Ascending aorta (tissue), 2 donors: ENCODE data around the gene NEAT1. TPM values are rescaled to one million over a fixed set of nuclear protein-coding genes. Genes with fewer than 3 reads are reported as not detected.
A peak's percentile ranks its signal among the peaks of the same experiment; 100 is the strongest.
"Not testable (repeated sequence)": the region's sequence is repeated elsewhere in the genome, so short reads cannot be mapped to it uniquely, and the experiment has no call there.

Experiments used
- DNase-seq, 2 donors: peaks; one replicate each; pipeline ENCODE4 v3.0.0-alpha.2; 2019; ENCODE audit warnings: low spot score in 2 of 2
- H3K27ac ChIP-seq, 2 donors: fragments of 200-600 bp; sonication (generic); one replicate each; pipeline ENCODE4 v1.5.1; 2016 to 2017; ENCODE audit warnings: mild to moderate bottlenecking in 1 of 2
- H3K27me3 ChIP-seq: fragments of 200-600 bp; sonication (generic); one replicate; pipeline ENCODE4 v1.5.1; 2017
- H3K36me3 ChIP-seq, 2 donors: fragments of 200-600 bp; sonication (generic); one replicate each; pipeline ENCODE4 v1.5.1; 2016
- H3K4me1 ChIP-seq, 2 donors: fragments of 200-600 bp; sonication (generic); one replicate each; pipeline ENCODE4 v1.5.1; 2016 to 2017; ENCODE audit warnings: mild to moderate bottlenecking in 1 of 2
- H3K4me3 ChIP-seq, 2 donors: fragments of 200-600 bp; sonication (generic); one replicate each; pipeline ENCODE4 v1.5.1; 2016 to 2017; ENCODE audit warnings: mild to moderate bottlenecking in 1 of 2
- H3K9me3 ChIP-seq, 2 donors: fragments of 200-600 bp; sonication (generic); one replicate each; pipeline ENCODE4 v1.5.1; 2016
- intact Hi-C: fragments of 100-400 bp; cut with DNase I; formaldehyde crosslinking; loops from one replicate; pipeline ENCODE4 v1.15.1; 2023
- total RNA-seq: library from RNA; depleted of rRNA; stranded (reverse); fragments of >200 nt; gene quantifications from one replicate; pipeline ENCODE4 v1.1.0, GENCODE V29; 2016
- TF ChIP-seq, protein P1 (sequence below), 3 experiments: fragments of 200-600 bp in 2 of 3; fragments of 450-650 bp in 1 of 3; sonication (generic) in 2 of 3; IDR thresholded peaks; one replicate each; pipeline ENCODE4 v1.5.1; 2016 to 2019; ENCODE audit warnings: antibody characterized with exemption in 3 of 3, mild to moderate bottlenecking in 1 of 3, moderate library complexity in 1 of 3

NEAT1 gene
- total RNA-seq, 1 donor from 2014 or later = 180 TPM

DNA sequence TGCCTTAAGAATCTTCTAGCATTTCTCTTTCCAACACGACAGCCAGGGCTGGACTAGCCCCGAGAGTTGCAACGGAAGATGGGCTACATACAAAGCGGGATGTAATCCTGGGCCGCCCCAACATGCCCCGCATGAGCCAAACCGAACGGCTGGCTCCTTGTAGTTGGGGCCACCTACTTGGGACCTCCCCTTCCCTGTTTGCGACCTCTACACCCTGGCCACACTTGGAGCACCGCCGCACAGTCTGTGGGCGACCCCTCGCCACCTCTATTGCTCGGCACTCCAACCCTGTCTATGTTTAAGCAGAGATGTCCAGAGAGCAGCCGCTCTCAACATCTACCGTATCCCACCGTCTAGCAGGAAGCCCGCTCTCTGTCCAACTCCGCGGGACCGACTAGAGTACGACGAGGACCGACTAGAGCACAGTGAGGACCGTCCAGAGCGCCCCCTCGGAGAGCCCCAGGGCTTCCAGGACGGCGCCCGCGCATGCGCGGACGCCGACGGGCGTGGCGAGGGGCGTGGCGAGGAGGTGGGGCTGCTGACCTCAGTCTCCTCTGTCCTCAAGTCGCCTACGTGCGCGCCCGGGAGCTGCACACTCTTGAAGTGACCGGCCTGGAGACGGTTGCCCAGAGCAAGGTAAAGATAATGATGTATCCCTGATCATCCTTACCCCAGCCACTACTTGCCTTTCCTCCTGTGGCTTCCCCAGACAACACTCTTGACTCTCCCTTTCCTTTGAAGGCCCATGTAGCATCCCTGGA is 32.3 kb downstream of the NEAT1 start:
- peak in 1 of 2 donors; percentile 95 for DNase-seq
- TF ChIP-seq, protein P1, sequence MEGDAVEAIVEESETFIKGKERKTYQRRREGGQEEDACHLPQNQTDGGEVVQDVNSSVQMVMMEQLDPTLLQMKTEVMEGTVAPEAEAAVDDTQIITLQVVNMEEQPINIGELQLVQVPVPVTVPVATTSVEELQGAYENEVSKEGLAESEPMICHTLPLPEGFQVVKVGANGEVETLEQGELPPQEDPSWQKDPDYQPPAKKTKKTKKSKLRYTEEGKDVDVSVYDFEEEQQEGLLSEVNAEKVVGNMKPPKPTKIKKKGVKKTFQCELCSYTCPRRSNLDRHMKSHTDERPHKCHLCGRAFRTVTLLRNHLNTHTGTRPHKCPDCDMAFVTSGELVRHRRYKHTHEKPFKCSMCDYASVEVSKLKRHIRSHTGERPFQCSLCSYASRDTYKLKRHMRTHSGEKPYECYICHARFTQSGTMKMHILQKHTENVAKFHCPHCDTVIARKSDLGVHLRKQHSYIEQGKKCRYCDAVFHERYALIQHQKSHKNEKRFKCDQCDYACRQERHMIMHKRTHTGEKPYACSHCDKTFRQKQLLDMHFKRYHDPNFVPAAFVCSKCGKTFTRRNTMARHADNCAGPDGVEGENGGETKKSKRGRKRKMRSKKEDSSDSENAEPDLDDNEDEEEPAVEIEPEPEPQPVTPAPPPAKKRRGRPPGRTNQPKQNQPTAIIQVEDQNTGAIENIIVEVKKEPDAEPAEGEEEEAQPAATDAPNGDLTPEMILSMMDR (IDR thresholded peaks at IDR 0.05) = no peak
- Histone ChIP-seq H3K27me3 (no peaks in the 10 kb centered on the region), H3K9me3 (no peaks in the 10 kb centered on the region), H3K27ac (peak overlapping the region; percentile 87 to 94), H3K4me1 (peaks cover 9 to 19% of the 10 kb centered on the region in 2 donors), H3K36me3 (no peaks in the 10 kb centered on the region), H3K4me3 (peak overlapping the region; percentile 60 to 67)
- intact Hi-C loops = loop anchor here (1.0 kb wide), 1 partner anchor 16 kb away; no protein-coding TSS in a partner anchor

DNA sequence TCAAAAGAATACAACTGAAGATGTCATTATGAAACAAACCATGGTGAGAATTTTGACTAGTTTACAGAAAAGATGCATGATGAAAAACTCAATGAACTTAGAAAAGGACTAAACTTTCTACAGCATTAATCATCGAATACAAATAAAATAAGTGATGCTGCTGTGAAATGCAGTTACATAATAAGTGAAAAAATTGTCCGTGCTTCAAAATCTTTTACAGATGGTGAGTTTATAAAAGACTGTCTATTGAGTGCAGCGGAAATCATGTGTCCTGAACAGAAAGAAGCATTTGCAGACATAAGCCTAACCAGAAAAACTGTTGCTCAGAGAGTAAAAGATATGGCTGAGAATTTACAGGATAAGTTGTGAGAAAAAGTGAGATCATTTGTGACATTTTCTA is 33.8 kb downstream of the NEAT1 start:
- DNase-seq = no peak
- Histone ChIP-seq H3K4me3 (no peak overlapping the region), H3K27ac (no peak overlapping the region), H3K9me3 (no peaks in the 10 kb centered on the region), H3K4me1 (peaks cover 9 to 19% of the 10 kb centered on the region in 2 donors), H3K27me3 (no peaks in the 10 kb centered on the region), H3K36me3 (no peaks in the 10 kb centered on the region)
- TF ChIP-seq, protein P1 (IDR thresholded peaks at IDR 0.05) = no peak
- intact Hi-C loops = no loop called here

DNA sequence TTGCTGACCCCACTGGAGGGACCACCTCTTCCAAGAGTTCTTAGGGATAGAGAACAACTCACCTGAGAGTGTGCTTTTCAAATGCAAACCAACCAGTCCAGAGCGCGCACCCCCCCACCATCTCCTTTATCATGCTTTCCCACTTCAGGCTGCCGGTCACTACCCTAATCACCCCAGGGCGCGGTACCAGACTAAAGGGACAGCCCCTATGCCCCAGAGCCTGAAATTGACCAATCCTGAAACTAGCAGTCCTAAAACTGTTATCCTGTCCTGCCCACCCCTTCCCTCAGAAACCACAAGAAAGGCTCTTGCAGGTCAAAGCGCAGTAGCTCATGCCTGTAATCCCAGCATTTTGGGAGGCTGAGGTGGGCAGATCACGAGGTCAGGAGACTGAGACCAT is 37.0 kb downstream of the NEAT1 start:
- intact Hi-C loops = no loop called here
- no peaks in the 10 kb centered on the region for H3K27me3 ChIP-seq
- no peak overlapping the region for H3K27ac ChIP-seq
- DNase-seq = no peak
- H3K9me3 ChIP-seq = no peaks in the 10 kb centered on the region
- H3K4me3 ChIP-seq = no peak overlapping the region
- TF ChIP-seq, protein P1 (IDR thresholded peaks at IDR 0.05) = no peak
- peaks cover 3 to 8% of the 10 kb centered on the region in 2 donors for H3K4me1 ChIP-seq
- no peaks in the 10 kb centered on the region for H3K36me3 ChIP-seq

DNA sequence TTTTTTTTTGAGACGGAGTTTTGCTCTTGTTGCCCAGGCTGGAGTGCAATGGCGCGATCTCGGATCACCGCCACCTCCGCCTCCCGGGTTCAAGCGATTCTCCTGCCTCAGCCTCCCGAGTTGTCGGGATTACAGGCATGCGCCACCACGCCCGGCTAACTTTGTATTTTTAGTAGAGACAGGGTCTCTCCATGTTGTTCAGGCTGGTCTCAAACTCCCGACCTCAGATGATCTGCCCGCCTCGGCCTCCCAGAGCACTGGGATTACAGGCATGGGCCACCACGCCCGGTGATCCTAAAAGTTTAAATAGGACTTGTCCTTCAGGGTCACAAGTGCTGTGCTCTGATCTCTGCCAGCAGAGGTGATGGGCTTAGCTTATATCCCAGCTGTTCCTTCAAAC is 42.9 kb downstream of the NEAT1 start:
- H3K27ac ChIP-seq, intact Hi-C loops, H3K36me3 ChIP-seq, H3K9me3 ChIP-seq, H3K27me3 ChIP-seq, H3K4me3 ChIP-seq, H3K4me1 ChIP-seq, DNase-seq: not testable (repeated sequence)

DNA sequence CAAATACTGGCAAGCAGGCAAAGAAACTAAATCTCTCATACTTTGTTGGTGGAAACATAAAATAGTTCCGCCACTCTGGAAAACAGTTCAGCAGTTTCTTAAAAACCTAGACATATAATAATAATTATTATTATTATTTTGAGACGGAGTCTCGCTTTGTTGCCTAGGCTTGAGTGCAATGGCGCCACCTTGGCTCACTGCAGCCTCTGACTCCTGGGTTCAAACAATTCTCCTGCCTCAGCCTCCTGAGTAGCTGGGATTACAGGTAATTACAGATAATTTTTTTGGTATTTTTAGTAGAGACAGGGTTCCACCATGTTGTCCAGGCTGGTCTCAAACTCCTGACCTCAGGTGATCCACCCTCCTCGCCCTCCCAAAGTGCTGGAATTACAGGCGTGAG is 44.7 kb downstream of the NEAT1 start:
- intact Hi-C loops, H3K27ac ChIP-seq: not testable (repeated sequence)
- TF ChIP-seq, protein P1 (IDR thresholded peaks at IDR 0.05) = peak in 1 of 3 experiments; percentile 7

DNA sequence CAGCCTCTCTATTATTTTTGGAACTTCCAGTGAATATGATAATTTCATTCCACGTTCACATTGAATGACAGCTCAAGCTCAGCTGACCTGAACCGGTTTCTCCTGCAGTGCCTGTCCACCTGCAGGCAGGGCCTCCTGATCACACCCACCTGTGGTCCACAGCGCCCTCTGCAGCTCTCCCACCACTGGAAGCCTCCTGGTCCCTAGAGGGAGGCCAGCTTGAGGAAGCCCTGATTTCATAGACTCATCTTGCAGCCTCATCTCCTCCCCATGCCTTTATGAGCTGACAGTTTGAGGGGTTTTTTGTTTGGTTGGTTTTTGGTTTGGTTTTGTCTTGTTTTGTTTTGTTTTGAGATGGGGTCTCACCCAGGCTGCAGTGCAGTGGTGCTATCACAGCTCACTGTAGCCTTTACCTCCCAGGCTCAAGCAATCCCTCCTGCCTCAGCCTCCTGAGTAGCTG is 46.3 kb downstream of the NEAT1 start:
- no peaks in the 10 kb centered on the region for H3K9me3 ChIP-seq
- intact Hi-C loops = no loop called here
- H3K36me3 ChIP-seq = no peaks in the 10 kb centered on the region
- no peak overlapping the region for H3K4me3 ChIP-seq
- TF ChIP-seq, protein P1 (IDR thresholded peaks at IDR 0.05) = peak; percentile 10 to 50 (median 27)
- H3K4me1 ChIP-seq = peaks cover 16 to 26% of the 10 kb centered on the region in 2 donors
- peak in 1 of 2 donors; percentile 76 for DNase-seq
- H3K27me3 ChIP-seq = no peaks in the 10 kb centered on the region
- H3K27ac ChIP-seq = peak overlapping the region; percentile 12 to 18

More for the DNA sequence above, 44.7 kb downstream of the NEAT1 start:
- not testable (repeated sequence) for H3K27me3 ChIP-seq, H3K4me3 ChIP-seq, H3K9me3 ChIP-seq, H3K36me3 ChIP-seq, DNase-seq
- H3K4me1 ChIP-seq = peaks cover 7 to 15% of the 10 kb centered on the region in 2 donors
